ENCODE data around the gene CELSR2.
"Not testable (repeated sequence)": the region's sequence is repeated elsewhere in the genome, so short reads cannot be mapped to it uniquely, and the experiment has no call there.

Gene CELSR2

GRCh38 chr1:109248797-109249629, at the start of gene CELSR2:
Gene CELSR2 (plus strand): TSS chr1:109249539. CDS start chr1:109250080, 541 bp downstream.
- no peak for DNase-seq (ENCODE audit: low read depth)

GRCh38 chr1:109199710-109200109, 49.6 kb upstream of the CELSR2 start:
- no peak for DNase-seq (ENCODE audit: low read depth)

- no peak for DNase-seq (ENCODE audit: low read depth)
Observed at GRCh38 chr1:109201123-109201703, 48.1 kb upstream of the CELSR2 start.

- DNase-seq (ENCODE audit: low read depth) = no peak
Observed at GRCh38 chr1:109204484-109204883, 44.9 kb upstream of the CELSR2 start.

GRCh38 chr1:109206339-109206738, 43.0 kb upstream of the CELSR2 start:
- DNase-seq (ENCODE audit: low read depth) = no peak

- DNase-seq (ENCODE audit: low read depth) = no peak
Observed at GRCh38 chr1:109207467-109208103, 41.8 kb upstream of the CELSR2 start.

- DNase-seq (ENCODE audit: low read depth) = no peak
Observed at GRCh38 chr1:109208394-109208793, 40.9 kb upstream of the CELSR2 start.

- no peak for DNase-seq (ENCODE audit: low read depth)
Observed at GRCh38 chr1:109208836-109209463, 40.4 kb upstream of the CELSR2 start.

- no peak for DNase-seq (ENCODE audit: low read depth)
Observed at GRCh38 chr1:109210058-109210457, 39.3 kb upstream of the CELSR2 start.

- no peak for DNase-seq (ENCODE audit: low read depth)
Observed at GRCh38 chr1:109213345-109213823, 36.0 kb upstream of the CELSR2 start.

- DNase-seq (ENCODE audit: low read depth) = no peak
Observed at GRCh38 chr1:109213824-109214693, 35.3 kb upstream of the CELSR2 start, which contains the start of gene SARS1. Gene SARS1 (plus strand): TSS chr1:109213918. CDS start chr1:109213993, 75 bp downstream.

GRCh38 chr1:109214695-109215623, 34.4 kb upstream of the CELSR2 start:
- no peak for DNase-seq (ENCODE audit: low read depth)

- DNase-seq (ENCODE audit: low read depth) = no peak
Observed at GRCh38 chr1:109216662-109217061, 32.7 kb upstream of the CELSR2 start.

GRCh38 chr1:109218516-109218915, 30.8 kb upstream of the CELSR2 start:
- no peak for DNase-seq (ENCODE audit: low read depth)

- not testable (repeated sequence) for DNase-seq (ENCODE audit: low read depth)
Observed at GRCh38 chr1:109221201-109221600, 28.1 kb upstream of the CELSR2 start.

GRCh38 chr1:109225308-109225707, 24.0 kb upstream of the CELSR2 start:
- no peak for DNase-seq (ENCODE audit: low read depth)

GRCh38 chr1:109225711-109226445, 23.5 kb upstream of the CELSR2 start:
- no peak for DNase-seq (ENCODE audit: low read depth)

GRCh38 chr1:109228167-109228566, 21.2 kb upstream of the CELSR2 start:
- no peak for DNase-seq (ENCODE audit: low read depth)

- DNase-seq (ENCODE audit: low read depth) = no peak
Observed at GRCh38 chr1:109229531-109230127, 19.7 kb upstream of the CELSR2 start.

Data from HS-5 (cell line).